ENCODE results near the gene PKIB.
"Not testable (repeated sequence)": the region's sequence is repeated elsewhere in the genome, so short reads cannot be mapped to it uniquely, and the experiment has no call there.

PKIB gene, protein sequence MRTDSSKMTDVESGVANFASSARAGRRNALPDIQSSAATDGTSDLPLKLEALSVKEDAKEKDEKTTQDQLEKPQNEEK

DNA sequence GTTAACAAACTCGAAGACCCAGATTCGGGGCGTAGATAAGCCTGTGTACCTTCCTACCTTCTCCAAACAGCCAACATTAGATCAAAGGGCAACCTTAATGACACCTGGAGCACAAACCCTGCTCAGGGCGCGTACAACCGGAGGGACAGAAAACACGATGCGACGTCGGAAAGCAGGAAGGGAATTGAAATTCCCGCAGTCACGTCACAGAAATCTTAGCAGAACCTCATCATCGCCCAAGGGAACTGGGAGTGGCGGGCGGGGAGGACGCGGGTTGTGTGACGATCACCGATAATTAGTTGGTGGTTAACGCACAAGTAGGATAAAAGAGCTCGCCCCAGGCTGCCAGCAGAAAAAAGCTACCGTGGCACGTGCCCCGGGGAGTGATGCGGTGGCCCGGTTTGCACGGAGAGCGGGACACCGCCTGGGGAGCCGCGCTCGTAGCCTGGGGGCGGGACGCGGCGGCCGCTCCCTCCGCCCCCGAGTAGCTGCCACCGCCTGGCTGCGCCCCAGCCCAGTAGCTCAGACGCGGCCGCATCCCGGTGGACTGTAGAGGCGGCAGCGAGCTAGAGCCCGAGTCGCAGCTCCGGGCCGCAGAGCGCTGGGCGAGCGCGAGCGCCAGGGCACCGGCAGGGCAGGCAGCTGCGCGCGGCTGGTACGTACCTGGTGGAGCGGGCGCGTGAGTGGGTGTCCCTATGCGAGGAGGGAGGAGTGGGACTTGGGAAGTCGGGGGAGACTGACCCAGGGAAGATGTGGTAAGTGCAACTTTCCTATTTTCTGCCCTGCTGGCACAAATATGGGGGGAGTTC lies at the start of gene PKIB:
TSS of gene PKIB (plus strand) at position 525 of the 809 bp plus-strand sequence. CDS start 107,390 bp downstream, outside the sequence.
- DNase-seq, result peak; percentile 78

DNA sequence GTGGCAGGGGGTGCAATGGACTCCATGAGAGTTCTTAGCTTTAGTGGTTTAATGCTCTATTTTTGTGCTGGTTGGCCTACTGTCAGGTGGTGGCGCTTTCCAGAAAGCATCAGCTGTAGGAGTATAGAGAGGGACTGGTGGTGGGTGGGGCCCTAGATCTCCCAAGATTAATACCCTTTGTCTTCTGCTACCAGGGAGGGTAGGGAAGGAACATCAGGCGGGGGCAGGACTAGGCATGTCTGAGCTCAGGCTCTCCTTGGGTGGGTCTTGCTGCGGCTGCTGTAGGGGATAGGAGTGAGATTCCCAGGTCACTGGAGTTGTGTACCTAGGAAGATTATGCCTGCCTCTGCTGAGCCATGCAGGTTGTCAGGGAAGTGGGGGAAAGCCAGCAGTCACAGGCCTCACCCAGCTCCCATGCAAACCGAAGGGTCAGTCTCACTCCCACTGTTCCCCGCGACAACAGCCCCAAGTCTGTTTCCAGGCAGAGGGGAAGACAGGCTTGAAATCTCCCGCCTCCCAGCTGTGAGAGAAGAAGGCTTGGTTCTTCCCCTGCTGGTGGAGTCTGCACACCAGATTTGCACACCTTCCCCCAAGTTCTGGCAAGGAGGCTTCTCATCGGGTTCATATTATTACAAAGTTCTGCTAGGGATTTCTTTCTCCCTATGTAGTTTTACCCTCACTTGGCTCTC lies 46.7 kb upstream of the PKIB start:
- no peak for DNase-seq

DNA sequence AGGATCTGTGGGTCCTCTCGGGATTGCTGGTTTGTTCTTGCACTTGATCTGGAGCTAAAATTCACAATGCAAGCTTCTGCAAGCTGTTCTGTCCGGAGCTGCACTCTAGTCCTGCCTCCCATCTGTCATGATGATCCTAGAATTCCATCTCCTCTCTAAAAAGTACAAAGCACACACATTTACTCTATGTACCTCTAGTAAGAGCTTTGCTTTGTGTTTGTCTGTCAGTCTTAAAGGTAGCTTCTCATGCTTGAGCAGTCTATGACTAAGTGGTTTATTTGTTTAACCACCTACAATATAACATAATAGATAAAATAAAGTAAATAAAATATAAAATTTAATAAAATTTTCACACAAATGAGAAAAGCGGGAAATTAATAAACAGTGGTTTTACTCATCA lies 46.0 kb upstream of the PKIB start:
- DNase-seq, result no peak

DNA sequence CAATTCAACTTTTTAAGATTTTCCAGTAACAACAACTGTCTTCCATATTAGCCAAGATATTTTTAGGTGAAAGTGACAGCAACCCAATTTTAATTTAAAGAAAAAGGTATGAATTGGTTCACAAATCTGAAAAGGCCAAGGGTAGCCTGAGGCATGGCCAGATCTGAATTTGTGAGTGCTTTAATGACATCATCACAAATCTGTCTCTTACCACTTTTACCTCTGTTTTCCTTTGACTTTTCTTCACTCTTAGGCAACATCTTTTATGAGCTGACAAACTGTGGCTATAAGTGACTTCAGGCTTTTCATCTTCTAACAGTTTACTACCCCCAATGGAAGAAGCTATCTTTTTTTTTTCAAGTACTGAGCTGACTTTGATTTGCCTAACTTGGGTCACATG lies 44.5 kb upstream of the PKIB start:
- DNase-seq, result no peak

DNA sequence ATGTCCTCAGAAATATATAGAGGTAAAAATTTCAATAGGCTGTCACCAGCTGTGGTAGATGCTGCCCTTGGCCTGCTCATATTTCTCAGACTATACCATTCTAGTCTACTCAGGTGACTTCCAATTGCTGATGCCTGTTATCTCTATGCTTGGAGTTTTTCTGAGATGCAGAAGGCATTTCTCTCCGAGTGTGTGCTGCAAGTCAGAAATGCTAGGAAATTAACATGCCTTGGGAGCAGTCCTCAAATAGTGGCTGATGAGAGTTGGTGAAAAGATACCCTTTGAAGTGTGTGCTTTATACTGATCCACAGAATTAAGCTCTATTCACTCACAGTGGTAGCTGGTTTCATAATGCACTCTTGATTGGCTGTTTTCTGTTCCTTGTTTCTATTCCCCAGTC lies 43.2 kb upstream of the PKIB start:
- no peak for DNase-seq

DNA sequence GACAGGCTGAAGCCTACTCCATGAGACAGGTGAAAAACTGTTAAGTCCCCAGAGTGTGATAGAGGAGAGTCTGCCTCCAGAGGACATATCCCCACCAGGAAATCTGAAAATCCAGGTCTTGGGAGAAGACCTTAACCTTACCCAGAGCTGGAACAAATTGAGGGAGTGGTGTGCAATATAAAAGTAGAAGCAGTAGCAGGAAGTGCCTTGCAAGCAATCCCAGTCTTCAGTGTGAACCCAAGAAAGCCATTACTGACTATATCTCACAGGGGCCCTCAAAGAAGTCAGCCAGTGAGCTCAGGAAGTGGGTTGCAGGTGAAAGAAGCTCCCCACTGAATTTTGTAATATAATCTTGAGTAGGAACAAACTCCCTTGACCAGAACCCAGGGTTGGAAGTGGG lies 41.9 kb upstream of the PKIB start:
- DNase-seq, result no peak

DNA sequence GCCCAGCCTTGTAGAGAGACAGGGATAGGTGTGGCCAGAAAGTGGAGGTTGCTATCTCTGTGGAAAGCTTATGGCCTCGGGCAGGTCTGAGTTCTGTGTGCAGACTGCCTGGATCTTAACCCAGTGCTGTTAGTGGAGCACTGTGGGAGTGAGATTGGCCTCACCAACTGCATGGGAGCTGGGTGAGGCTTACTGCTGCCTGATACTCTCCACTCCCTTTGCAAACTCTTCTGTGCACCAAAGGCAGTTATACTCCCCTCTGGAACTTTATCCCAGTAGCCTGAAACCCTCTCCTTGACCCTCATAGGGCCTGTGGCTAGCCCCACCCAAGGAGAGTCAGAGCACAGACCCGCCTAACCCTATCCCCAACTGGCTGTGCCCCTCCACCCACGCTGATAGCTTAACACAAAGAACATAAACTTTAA lies 41.4 kb upstream of the PKIB start:
- DNase-seq, result no peak

DNA sequence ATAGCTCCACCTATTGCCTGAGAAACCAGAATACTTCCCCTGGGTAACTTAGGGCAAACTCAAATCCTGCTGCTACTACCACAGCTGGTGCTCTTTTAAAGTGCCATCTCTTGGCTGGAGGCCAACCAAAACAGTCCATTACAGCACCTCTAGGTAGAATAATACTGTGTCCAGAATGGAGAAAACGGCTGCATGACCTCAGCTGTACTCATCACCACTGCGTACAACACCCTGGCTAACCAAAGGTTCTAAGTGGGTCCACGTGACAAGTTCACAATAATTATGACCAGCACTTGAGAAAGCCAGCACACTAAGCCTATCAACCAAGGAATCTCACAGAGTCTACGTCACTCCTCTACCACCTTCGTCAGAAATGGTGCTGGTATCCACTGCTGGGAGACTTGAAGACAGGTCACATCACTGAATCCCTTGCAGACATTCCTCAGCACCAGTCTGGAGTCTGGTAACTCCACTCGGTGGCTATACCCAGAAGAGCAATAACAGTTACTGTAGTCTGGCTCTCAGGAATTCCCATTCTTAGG lies 40.9 kb upstream of the PKIB start:
- DNase-seq, result no peak

DNA sequence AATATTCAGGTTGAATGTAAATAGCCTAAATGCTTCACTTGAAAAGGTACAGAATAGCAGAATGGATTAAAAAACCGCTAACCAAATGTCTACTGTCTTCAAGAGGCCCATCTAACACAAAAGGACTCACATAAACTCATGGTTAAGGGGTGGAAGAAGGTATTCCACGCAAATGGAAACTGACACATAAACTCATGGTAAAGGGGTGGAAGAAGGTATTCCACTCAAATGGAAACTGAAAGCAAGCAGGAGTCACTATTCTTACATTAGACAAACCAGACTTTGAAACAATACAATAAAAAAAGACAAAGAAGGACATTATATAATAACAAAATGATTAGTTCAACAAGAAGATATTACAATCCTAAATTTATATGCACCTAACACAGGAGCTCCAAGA lies 38.3 kb upstream of the PKIB start:
- no peak for DNase-seq

DNA sequence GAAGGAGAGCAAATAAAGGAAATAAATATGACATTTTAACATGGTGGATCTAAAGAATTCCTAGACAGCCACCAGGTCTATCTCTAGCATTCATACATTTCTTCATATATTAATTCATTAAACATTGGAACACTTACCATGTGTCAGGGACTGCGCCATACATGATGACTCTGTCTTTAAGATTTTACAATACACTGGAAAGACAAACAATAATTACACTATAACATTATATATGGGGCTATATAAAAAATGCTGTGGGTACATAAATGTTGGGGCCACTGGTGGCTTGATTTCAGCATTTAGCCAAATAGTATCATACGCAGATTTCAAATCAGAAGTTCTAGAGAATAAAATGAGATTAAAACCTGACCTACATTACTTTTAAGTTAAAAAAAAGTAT lies 33.3 kb upstream of the PKIB start:
- DNase-seq, result no peak

DNA sequence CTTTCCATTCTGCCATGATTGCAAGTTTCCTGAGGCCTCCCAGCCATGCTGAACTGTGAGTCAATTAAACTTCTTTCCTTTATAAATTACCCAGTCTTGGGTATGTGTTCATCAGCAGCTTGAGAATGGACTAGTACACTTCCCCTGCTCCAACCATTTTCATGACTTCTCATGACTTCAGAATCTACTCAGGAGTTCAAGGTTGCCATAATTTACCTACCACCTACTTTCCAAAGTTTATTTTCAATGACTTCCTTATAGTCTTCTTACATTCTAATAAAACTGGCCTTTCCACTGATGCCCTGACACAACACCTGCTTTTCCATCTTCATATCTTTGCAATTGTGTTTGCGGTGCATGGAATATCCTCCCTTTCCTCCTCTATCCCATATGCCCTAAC lies 31.2 kb upstream of the PKIB start:
- no peak for DNase-seq

DNA sequence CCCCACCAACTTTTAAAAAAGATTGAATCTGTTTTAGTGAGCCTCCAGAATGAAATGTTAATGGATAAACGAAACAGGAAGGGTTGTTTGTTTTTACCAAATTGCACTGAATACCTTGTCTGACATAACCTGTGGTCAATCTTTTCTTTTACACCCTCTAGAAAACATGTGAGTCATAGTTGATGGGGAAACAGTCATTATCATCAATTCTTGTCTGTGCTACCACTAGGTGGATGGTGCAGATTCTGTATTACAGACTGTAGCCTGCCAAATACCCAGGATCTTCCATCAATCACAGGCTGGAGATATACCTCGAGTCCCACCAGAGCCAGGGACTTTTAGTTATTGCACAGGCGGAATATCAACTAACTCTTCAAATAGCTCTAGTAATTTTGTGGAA lies 29.5 kb upstream of the PKIB start:
- DNase-seq, result no peak

DNA sequence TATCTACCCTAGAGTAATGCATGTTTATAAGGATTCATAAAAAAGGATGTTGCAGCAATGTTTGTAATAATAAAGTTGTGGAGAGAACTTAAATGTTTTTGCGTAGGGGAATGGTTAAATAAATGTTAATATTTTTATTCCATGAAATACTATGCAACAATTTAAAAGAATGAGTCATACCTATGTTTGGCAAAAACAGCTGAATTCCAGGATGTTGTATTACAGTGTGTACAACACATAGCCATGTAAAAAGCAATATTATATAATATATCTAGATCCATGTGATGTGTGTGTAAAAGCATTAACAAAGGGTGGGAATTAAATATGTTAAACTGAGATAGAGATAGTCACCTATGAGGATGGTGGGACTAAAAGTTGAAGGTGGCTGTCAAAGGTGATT lies 21.1 kb upstream of the PKIB start:
- DNase-seq, result no peak

DNA sequence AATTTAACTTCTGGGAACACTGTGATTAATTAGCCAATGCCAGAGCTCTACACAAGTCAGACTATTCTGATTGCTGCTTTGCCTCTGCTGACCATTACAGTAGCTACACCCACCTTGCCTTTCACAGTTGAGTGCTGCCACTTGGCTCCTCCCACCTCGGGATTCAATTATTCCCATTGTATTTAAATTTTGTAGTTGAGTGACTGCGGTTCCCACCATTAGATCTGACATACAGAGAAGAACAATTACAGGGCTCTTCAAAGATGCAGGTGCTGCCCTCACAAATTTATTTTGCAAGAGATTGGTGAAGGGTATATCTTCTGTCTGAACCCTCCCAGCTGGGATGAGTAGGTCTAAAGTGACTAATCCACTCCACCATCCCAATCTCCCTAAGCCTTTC lies 11.9 kb upstream of the PKIB start:
- DNase-seq, result not testable (repeated sequence)

DNA sequence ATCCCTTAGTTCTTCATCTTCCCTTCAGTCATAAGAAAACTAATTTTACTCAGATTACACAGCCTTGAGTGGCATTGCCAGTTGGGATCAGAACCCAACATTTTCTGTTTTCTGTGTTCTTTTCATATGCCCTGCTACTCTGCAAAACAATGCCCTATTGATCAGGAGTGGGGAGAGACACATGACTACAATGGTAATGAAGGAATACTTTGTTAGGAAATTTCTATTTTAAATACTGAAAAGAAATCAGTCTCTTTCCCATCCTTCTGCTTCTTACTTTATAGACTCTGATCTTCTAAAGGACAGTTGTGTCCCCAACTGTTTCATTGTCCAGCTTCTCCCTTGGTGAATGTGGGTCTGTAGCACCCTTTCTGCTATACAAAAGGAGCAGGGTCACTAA lies 5.5 kb upstream of the PKIB start:
- DNase-seq, result no peak

DNA sequence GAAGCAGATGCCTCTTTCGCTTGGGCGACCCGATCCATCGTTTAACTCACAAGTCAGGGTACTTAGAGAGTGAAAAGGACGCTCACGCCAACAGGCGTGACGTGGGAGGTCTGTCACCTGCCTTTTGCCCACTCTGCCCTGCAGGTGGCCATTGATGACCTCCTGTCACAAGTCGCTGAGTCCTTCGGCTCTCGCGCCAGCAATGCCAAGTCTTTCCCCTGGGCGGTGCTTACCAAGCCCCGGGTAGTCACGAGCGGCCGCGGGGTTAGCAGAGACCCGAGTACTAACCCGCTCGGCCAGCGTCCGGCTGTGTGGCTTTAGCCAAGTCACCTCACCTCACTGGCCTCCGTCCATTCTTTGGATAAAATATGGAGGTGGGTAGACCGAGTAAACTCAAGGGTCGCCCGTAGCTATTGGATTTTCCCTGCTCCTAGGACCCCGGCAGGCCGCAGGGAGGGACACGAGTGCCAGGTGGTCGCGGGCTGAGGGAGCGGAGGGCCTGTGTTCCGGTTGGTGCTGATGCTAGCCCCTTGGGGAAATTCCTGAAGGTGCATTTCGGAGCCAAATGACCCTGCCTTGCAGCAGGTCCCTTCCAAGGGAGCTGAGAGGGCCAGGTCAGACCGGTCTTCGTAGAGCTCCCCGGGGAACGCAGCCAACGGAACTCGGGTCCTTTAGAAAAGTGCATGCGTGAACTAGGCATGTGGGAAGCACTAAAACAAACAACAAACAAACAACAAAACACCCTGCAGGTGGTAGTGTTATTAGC lies 668 bp downstream of the PKIB start:
- DNase-seq, result peak; percentile 66

DNA sequence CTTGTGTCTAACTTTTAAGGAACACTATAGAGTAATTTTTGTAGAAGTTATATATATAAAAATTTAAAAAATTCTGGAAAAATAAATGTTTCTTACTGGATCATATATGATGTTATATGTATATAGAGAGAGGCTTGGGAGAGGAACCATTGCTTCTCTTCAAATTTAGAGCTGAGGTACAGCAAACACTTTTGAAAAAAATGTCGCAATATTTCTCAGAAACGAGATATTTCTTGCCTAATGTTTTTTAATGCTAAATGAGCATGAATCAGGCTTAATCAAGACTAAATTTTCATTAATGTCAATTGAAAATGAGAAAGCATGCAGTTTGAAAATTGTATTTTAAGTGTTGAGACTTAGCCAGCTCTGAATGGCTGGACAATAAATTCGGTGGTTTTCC lies 2.6 kb downstream of the PKIB start:
- no peak for DNase-seq

DNA sequence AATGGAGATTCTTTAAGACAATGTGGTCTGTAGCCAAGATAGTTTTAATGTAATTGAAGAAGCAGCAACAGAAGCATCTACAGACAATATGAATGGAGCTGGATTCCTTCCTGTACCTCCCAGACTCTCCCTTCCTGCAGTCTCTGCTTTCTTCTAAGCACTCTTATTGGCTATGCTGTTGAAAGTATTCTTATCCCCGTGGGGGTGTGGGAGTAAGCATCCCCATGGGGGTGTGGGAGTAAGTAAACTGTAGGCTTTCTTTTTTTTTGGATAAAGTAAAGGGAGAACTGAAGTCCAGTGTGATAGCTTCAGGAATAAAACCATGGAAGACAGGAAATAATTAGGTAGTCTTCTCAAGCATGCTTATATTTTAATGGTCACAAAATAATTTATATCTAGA lies 4.1 kb downstream of the PKIB start:
- no peak for DNase-seq

DNA sequence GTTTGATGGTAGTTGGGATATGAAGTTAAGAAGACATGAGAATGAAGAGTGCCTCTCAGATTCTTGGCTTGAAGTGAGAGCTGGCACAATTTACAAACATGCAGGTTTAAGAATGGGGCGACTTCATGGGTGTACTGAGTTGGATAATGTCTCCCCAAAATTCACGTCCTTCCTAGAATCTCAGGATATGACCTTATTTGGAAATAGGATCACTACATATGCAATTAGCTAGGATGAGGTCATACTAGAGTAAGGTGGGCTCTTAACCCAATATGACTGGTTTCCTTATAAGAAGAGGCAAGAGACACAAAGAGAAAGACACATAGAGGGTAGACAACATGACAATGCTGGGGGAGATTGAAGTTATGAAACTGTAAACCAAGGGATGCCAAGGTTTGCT lies 5.2 kb downstream of the PKIB start:
- no peak for DNase-seq

DNA sequence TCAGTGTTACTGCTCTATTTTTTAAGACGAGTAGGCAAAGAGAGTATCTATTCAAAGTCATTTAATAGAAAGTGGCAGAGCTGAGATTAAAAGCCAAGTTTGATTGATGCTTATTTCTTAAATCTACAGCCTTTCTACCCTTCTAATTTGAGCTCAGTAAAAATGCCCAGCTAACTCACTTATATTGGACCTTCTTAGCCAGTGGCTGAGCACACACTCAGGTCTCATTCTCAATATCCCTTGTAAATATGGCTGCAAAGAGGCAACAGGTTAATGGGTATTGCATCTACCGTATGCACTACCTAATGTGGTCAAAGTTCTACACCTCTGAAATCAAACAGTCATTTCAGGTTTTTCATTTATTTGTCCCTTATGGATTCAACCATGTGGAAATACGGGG lies 6.7 kb downstream of the PKIB start:
- no peak for DNase-seq

DNA sequence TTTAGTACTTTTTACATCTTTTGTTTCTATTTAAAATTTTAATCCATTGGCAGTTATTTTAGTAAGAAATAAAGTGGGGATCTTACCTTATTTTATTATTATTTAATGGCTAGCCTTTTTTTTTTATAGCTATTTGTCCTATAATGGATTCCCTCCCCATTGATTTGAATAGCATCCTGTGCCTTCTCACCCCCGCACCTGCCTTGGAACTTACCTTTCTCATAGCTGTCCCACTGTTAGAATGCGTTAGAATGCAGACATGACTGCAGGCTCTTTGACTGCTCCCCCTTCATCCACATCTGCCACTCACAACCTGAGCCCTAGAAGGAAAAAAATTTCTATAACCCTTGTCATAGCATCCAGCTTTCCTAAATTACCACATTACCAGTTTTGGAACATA lies 9.1 kb downstream of the PKIB start:
- DNase-seq, result no peak

DNA sequence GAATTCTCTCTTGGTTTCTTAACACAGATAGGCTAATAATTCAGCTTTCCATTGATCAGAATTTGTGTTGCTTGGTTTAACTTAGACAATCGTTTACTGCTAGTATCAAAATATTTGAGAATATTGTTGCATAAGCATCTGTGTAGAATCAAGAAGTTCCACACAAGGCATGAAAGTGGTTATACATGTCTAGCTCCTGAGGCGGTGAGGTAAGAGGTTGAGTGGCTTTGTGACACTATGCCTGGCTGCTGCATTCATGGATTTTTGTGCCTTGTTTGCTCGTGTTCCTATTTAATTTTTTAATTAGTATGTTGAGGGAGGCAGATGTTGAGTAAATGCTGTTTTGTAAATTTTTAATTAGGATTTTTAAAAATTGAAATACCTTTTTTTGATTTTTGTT lies 10.2 kb downstream of the PKIB start:
- DNase-seq, result no peak

DNA sequence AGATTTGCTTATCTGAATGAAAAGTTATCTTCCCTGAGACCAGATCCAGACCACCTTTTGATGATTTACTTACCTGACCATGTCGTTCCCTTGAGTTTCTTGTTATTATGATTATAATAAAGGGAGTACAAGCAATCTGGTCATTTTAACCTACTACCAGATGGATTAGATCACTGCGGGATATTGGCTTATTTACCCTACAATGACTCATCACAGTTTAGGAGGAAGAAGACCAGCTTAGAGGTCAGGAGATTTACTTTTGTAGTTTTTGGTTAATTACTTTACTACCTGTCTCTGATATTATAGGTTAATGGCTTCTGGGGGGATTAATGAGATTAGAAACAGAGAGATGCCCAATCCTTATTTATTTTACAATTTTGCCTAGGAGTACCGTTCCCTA lies 10.7 kb downstream of the PKIB start:
- no peak for DNase-seq

Measured in activated CD8-positive, alpha-beta memory T cell treated with anti-CD3 and anti-CD28 coated beads, Interleukin-2, amount 50 U/mL, for 48 hours (primary cell).